ENCODE data around the gene ARHGEF7.

ARHGEF7 gene

DNA sequence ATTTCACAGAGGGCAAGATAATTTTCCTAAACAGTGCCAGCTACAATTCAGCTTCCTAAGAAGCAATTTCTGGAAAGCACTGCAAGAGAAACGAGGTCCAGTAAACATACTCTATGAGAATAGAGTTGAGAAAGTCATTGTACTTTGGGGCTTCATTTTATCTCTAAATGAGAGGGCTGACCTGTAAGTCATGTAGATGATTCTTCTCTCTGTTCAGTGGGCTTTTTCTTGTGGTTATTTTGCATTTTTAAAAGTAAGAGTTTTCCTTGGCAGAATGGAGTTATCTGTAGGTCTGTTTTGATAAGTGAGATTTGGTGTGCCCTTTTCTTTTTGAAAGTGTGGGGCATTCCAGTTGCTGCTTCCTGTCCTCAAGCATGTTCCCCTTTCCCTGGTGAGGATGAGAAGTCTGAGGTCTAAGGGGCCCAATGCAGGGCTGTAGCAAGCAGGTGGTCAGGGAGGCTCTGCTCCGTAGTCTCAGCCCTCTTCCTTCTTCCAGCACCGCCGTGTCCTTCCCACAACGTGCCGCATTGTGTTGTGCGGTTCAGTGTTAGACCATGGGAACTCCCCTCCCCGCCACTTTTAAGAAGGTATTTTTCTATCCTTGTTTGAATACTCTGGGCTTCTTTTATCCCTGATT, 86.3 kb downstream of the ARHGEF7 start:
- no peak for DNase-seq (ENCODE audit: low read depth in 2 of 2)

DNA sequence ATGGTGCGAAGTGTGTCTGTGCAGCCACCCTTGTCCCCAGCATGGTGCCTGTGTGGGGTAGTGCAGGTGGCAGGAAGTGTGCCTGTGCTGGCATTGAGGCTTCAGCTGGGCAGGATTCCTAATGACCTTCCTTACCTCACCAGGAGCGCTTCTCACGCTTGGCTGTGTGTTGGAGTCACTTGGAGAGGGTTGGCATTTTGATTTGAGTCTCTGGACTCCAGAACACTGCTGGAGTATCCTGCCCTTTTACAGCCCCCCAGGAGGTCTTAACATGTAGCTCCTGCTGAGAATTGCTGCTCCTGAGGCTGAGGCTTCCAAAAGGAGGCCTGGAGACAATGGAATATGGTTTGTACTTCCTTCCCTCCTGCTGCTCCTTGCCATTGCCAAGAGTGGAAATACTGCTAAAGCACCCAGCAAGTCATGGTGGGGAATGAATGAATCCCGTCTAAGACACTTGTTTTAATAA, 87.1 kb downstream of the ARHGEF7 start:
- DNase-seq (ENCODE audit: low read depth in 2 of 2), result no peak

DNA sequence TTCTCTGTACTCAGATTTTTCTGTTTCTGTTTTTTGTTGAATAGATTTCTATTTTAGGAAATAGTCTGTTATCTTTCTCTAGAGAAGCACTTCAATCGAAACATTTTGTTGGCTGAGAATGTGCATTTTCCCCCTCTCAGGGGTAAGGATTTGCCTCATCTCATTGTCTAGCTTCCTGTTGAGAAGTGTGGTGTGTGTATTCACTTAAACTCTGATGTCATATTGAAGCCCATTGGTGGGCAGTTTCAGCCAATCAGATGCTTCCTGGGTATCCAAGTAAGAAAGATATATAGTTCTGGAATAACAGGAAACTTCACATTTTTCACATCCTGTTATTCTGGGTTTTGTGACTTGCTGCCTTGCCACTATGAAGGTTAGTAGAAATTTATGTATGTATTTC, 87.6 kb downstream of the ARHGEF7 start:
- peak; percentile 67 to 75 for DNase-seq (ENCODE audit: low read depth in 2 of 2)

DNA sequence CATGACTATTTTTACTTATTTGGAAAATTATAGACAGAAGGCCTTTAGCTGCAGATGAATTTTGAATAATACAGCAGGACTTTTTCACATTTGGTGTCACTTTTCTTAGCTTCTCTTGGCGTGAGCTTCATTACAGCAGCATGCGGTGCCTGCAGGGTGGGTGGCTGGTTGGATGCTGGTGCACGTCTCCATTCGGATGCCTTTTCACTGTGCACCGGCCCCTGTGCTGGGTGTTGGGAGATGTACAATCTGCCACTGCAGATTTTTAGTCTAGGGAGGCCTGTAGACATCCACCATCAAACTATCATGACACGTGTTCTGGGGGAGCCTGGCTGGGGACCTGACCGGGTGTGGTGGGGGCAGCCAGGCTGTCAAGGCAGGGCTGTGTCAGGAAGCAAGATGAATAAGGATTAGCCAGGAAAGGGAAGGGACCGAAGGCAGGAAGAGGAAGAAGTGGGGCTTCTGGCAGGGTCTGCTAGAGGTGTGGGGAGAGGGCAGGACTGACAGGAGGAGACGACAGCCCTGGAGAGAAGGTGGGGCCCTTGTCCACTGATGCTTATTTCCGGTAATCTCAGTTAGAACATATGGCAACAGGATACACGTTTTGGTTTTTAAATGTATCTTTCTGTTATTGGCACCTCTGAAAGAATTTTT, 88.8 kb downstream of the ARHGEF7 start:
- DNase-seq (ENCODE audit: low read depth in 2 of 2), result no peak

DNA sequence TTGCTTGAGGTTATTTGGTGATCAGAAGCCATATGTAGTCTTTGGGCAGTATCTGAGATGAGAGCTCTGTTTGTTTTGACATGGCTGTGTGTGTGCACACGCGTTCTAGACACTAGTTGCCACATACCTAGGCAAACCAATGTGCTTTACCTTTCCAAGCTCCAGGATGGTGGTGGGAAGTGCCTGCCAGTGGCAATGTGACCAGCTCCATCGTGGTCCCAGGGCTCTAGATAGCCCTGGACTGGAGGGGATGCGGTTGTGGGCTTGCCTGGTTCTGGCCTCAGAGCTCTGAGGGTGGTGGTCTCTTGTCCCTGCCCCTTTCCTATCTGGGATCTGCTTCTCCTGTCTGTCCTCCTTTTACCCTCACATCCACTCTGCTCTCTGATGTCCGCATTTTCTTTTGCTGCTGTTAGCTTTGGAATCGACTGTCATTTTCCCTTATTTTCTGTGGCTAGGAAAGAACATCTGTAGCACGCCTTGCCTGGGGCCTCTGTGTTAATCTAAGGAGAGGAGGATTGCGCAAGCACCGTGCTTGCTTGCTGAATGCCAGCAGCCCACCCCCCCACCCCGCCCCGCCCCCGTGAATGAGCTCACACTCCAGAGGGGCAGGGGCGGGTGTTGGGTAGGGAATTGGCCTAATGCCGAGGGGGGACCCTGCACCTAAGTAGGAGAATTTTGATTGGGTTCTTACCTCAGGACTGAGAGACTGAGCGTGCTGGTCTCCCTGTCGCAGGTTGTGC, 89.5 kb downstream of the ARHGEF7 start:
- DNase-seq (ENCODE audit: low read depth in 2 of 2), result peak; percentile 60

DNA sequence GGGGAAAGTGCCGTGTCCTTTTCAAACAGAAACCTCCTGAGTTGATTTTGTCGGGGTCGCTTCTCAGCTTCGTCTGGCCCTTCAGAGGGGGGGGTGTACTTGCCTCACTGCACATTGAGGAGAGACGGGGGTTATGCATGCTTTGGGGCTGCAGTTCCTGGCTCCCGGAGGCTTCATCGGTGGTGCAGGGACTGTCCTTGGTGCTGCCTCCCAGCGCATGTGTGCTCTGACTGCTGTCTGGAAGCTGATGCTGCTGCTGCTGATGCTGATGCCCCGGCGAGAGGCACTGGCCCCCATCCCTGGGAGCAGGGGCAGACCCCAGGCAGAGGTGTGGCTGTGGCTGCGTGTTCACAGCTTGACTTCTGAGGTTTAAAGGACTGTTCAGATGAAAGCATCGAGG, 91.0 kb downstream of the ARHGEF7 start:
- DNase-seq (ENCODE audit: low read depth in 2 of 2), result no peak

DNA sequence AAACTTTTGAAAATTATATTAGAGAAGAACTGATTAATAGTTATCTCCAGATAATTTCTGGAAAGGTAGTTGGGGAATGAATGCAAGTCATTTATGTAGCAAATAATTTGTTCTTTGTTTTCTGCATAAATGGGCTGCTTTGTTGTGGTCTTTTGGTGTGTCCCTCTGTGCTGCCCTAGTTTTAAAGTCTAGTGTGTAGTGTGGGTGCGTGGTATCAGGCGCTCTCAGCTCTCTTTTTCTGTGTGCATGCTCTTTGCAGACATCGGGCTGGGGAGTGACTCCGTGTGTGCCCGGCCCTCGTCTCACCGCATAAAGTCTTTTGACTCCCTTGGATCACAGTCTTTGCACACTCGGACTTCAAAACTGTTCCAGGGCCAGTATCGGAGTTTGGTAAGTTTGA, 94.5 kb downstream of the ARHGEF7 start:
- DNase-seq (ENCODE audit: low read depth in 2 of 2), result no peak

DNA sequence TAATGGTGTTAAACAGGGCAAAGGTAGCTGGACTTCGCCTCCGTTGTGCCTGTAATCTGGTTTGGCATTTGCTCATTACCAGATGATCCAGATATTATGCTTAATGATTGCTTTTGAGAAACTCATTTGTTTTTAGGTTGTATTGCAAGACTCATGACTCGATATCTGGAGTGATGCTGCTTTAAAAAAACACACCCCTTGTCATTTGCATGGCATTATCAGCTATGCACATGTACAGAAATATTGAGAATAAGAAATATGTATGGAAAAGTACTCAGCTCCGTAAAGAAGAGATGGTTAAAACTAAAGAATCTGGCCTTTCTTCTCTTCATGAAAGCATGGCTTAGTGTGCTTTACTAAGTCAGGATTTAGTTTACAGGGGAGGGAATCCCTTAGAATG, 95.0 kb downstream of the ARHGEF7 start:
- no peak for DNase-seq (ENCODE audit: low read depth in 2 of 2)

DNA sequence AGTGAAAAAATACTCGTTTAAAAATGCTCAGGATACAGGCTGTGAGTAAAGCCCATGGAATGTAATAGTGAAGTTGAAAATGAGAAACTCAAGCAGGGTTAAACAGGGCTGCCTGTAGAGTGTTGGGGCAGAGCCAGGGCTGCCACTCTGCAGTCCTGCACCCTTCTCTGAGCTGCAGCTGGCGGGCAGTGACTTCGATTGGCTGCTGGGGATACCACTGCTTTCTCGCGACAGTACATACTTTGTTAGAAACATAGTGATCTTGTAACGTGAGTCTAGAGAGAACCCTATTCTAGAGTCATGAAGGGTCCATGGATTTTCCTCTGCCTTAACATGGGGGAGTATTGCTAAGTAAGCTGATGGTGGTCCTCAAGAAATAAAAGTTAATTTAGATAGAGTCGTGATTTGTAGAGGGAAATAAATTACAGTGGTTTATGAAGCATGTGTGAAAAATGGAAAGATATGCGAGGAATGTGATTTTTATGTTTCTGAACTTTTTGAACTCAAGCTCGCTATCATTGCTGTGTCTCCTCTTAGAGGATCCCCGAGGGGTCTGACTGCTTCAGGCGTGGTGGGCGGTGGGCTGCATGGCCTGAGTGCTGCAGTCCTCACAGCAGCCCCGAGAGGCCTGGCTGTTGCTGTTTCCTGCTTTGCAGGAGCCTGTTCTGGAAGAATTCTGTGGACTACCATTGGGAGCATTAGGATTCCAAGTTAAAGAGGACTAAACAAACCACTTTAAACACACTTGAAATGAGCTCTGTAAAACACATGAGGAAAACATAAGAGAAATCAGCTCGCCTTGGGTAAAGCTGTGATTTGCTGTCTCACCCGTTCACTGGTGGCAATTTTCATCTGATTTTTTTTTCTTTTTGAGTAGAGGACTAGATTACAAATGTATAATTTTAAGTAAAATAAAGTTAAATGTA, 95.7 kb downstream of the ARHGEF7 start:
- peak; percentile 75 to 78 for DNase-seq (ENCODE audit: low read depth in 2 of 2)

DNA sequence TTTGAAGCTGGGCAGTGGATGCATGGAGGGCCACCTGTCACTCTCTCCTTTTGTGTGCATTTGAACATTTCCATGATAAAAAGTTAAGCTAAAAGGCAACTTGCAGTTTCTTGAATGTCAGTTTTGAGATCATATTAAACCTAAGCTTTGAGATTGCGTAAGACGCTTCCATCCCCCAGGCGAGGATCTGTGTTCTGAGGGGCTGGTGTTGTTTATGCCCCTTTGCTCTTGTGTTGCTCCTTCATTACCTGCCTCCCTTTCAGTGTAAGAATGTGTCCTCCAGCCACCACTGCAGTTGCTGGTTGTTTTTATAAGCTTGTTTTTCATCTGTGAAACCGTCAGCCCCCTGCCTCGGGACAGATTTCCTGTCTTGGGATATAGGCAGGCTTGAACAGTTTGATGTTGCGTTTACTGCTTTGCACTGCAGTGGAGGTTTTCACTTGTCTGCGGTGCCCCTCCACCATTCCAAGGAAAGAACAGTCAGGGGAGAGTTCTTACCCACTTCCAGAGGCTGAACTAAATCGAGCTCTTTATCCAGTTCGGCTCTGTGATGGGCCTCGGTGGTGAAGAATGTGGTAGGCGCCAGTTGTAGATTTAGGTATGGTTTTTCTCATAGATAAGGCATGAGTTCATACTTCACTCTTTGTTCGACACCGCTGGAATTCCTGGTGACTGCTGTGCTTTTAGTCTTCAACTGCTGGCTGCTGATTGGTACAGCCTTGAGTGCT, 96.8 kb downstream of the ARHGEF7 start:
- DNase-seq (ENCODE audit: low read depth in 2 of 2), result peak in 1 of 2 experiments; percentile 31

DNA sequence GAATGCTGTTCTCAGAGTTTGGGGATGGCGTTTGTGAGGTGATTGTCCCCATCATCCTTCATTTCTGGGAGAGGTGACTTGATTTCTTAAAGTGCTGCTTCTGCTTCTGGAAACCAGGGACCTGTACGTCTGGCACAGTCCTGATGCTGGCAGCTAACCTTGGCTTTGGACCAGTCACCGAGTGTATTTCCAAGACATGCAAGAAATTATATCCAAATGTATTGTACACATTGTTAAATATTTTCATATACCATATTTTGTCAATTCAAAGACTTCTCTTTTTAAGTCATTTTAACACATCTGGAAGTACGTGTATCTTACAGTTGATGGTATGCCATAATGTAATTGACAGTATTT, 97.4 kb downstream of the ARHGEF7 start:
- DNase-seq (ENCODE audit: low read depth in 2 of 2), result no peak

DNA sequence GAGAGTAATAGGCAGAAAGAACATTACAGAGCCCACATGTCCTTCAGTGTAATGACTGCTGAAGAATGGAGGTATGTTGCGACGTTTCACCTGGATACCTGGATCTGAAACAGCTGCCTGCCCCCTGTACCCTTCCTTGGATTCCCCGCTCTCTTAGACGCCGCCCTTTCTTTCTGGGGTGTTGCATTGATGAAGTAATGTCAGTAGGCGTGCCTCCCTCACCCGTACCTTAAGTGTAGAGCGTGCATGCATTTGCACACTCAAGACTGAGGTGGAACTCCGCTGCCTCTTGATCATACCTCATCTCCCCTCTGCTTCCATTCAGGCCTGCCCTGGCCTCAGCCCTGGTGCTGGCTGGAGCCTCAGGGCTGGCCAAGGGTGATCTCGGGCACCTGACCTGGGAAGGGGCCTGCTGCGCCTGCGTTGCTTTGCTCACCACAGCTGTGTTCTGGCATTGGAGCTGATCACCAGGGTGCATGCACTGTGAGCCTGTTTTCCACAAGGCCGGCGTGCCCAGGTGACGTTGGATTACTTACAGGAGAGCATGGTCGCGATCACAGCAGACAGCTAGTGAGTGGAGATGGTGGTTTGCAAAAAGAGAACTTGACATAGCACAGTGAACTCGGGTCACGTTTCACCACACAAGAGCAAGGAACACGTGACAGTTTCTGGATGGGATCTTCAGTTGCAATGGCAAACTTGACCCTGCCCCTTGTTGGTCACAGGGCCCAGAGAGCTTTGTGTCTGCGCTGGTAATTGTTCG, 99.0 kb downstream of the ARHGEF7 start:
- no peak for DNase-seq (ENCODE audit: low read depth in 2 of 2)

DNA sequence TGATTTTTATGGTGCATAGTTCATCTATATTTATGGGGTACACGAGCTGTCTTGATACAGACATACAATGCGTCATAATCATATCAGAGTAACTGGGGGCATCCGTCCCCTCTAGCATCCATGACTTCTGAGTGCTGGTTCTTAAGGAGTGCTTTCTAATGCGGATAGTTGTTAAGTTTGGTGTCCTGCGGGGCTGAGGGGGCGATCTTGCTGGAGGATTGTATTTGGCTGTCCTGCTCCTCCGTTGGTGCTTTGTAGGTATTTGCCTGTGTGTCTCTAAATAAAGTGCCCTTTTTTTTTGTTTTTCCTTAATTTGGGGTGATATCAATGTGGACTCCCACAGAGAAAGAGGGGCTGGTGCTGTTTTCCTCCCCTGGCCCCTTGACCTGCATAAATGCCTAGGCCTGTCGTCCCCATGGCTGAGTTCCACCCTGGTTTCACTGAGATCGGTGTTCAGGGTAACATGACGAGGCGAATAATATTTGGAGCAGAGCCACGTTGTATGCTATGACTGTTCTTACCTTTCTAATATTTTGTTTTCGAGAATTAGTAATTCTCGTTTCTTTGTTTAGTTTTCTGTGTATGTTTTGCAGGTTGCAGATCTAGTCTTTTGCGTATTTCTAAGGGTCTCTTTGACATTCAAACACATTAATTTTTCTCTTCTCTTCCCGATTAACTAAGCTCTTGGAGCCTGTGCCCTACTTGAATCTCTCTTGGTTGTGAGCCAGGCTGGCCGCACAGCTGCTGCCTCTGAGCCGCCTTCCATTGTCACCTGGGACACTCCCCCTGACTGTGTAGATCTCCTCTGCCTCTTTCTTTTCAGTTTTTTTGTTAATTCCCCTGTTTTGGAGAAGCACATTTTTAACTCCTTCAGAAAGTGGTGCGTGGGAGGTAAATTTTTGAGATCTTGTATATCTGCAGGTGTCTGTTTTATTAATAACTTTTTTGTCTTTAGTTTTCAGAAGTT, 100.3 kb downstream of the ARHGEF7 start:
- DNase-seq (ENCODE audit: low read depth in 2 of 2), result no peak

DNA sequence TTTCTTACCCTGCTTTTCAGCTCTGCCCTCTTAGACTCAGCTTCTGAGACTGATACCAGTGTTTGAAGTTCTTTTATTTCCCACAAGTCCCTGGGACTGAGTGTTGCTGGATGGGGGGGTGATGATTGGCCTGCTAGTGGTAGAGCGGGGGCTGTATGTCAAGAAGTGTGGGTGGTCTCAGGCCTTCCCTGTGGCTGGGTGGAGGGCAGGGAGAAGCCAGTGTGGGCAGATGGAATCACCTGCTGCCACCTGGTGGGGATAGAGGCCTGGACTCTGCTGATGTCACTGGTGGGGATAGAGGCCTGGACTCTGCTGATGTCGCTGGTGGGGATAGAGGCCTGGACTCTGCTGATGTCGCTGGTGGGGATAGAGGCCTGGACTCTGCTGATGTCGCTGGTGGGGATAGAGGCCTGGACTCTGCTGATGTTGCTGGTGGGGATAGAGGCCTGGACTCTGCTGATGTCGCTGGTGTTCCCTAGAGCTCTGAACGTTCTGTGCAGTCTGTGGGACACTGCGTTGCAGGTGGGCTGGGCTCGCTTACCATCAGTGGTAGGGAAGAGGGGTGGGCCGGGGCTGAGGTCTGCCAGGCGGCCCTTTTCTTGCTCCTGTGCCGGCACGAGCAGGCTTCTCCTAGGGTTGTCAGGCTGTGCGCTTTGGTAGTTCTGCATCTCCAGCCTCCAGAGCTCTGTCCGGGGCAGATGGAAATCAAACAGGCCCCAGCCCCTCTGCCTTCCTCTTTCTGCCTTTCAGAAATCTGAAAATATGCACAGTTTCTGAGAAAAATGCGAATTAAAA, 101.3 kb downstream of the ARHGEF7 start:
- DNase-seq (ENCODE audit: low read depth in 2 of 2), result no peak

DNA sequence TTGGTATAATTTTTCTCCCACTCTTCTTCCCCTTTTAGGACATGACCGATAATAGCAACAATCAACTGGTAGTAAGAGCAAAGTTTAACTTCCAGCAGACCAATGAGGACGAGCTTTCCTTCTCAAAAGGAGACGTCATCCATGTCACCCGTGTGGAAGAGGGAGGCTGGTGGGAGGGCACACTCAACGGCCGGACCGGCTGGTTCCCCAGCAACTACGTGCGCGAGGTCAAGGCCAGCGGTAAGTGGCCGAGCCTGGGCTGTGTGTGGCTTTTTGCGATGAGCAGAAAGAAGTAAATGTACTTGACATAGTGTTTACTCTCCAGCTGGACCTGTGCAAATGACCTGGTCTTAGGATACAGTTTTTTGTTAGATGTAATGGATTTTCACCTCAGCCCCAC, 102.5 kb downstream of the ARHGEF7 start:
- no peak for DNase-seq (ENCODE audit: low read depth in 2 of 2)

DNA sequence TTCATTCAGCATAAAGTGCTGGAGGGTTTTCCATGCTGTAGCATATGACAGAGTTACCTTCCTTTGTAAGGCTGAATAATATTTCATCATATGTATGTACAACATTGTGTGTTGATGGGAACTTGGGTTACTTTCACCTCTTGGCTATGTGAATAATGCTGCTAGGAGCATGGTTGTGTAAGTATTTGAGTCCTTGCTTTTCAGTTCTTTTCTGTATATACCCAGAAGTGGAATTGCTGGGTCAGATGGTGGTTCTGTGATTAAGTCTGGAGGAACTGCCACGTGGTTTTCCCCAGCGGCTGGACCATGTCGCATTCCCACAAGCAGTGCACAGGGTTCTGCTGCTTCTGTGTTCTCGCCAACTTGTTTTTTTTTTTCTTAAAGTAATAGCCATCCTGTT, 104.2 kb downstream of the ARHGEF7 start:
- DNase-seq (ENCODE audit: low read depth in 2 of 2), result peak in 1 of 2 experiments; percentile 26

DNA sequence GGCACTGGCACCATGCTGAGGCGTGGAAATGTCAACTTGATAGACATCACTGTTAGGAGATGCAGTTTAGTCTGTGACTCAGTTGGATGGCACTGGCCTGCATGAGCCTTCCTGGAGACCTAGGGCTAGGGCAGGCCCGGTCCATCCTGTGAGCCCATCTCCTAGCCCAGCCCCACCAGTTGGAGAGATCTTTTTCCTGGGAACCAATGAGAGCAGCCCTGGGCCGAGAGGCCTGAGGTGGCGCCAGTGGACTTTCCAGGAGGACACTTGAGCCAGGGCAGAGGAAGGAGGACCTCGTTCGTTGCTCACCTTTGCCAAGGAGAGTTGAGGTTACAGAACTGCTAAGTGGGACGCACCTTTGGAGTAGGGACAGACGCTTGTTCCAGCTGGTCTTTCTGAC, 104.8 kb downstream of the ARHGEF7 start:
- DNase-seq (ENCODE audit: low read depth in 2 of 2), result no peak

DNA sequence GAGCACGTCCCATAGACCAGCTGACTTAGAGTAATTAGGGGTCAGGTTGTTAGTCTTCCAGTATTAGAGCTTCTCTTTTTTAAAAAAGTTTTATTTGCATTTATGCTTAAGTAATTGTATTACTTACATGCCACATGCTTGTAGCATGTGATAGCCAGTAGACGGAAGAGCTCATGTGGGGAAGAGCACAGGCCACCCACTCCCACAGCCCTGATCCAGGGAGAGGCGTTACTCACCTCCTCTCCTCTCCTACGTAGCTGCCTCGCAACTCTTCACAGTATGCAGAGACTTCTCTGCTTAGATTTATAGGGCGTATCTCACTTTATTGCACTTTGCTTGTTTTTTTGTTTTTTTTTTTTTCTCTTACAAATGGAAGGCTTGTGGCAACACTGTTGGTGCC, 110.1 kb downstream of the ARHGEF7 start:
- no peak for DNase-seq (ENCODE audit: low read depth in 2 of 2)

Data from fibroblast of skin of left biceps (primary cell).